HepG2 (cell line): Measurements from ENCODE around the gene METTL6. TPM values are rescaled to one million over a fixed set of nuclear protein-coding genes. Genes with fewer than 3 reads are reported as not detected.

Source experiments
- ATAC-seq: fragments of 200-7000 bp; cut with Tn5 transposase; 3 replicates; pipeline ENCODE4 v1.9.1; 2020; ENCODE audit warnings: mild to moderate bottlenecking, moderate library complexity
- BruUV-seq: library from RNA; stranded (reverse); fragments of 400-500 nt; replicated peaks from 2 replicates; lab custom pipeline; 2021; lab: Mats Ljungman, UMichigan
- CTCF ChIA-PET: fragments of 300-600 bp; formaldehyde crosslinking; extraction: SDS; loops from one replicate; lab custom pipeline; 2021; ENCODE audit warnings: low total read pairs, inconsistent platforms, low intra/inter-chr PET ratio; lab: Yijun Ruan, JAX
- POLR2A ChIA-PET: fragments of 350-600 bp; sonication (Branson Sonifier 250); formaldehyde crosslinking; loops from one replicate; lab custom pipeline; 2020; ENCODE audit warnings: antibody characterized with exemption, inconsistent platforms; lab: Yijun Ruan, JAX
- DNase-seq: peaks from one replicate; pipeline ENCODE4 v3.0.0-alpha.2; 2015; ENCODE audit warnings: low spot score
- FAIRE-seq: peaks from 3 replicates; lab custom pipeline; 2011; peaks lifted over from hg19 to GRCh38; lab: Jason Lieb, UNC
- H2AFZ ChIP-seq: one replicate; pipeline ENCODE4 v1.6.1; 2011; ENCODE audit warnings: low read length, inconsistent platforms
- H3K27ac ChIP-seq: fragments of 300-600 bp; 3 replicates; pipeline ENCODE4 v1.8.0; 2011; ENCODE audit warnings: mixed run types, mild to moderate bottlenecking, mixed read lengths, low read length, inconsistent platforms; ENCODE audit not compliant: insufficient read depth; ENCODE audit errors: extremely low read length
- H3K27me3 ChIP-seq, 2 experiments: fragments of 200-600 bp in 1 of 2; 2 replicates in 1 of 2; 3 replicates in 1 of 2; pipeline versions ENCODE4 v1.6.0 to v1.8.0; 2011; ENCODE audit warnings: low read length in 2 of 2, mild to moderate bottlenecking in 2 of 2, moderate library complexity in 2 of 2, inconsistent platforms in 1 of 2; ENCODE audit not compliant: insufficient read depth in 2 of 2, control insufficient read depth in 1 of 2
- H3K36me3 ChIP-seq, 2 experiments: fragments of 200-600 bp in 1 of 2; replicated peaks in 1 of 2; 2 replicates in 1 of 2; 3 replicates in 1 of 2; pipeline versions ENCODE4 v1.5.1 to v1.8.0; 2011; ENCODE audit warnings: low read length in 2 of 2, inconsistent platforms in 1 of 2; ENCODE audit not compliant: insufficient read depth in 2 of 2, control insufficient read depth in 1 of 2
- H3K4me1 ChIP-seq: 2 replicates; pipeline ENCODE4 v1.5.1; 2012; ENCODE audit warnings: low read length, inconsistent platforms; ENCODE audit not compliant: insufficient read depth
- H3K4me2 ChIP-seq: 2 replicates; pipeline ENCODE4 v1.6.0; 2011; ENCODE audit warnings: low read depth, low read length, inconsistent platforms
- H3K4me3 ChIP-seq, 3 experiments: fragments of 200-600 bp in 1 of 3; sonication (generic), shearing (Covaris generic) in 1 of 3; replicated peaks in 1 of 3; 2 replicates each; pipeline ENCODE4 v1.5.1; 2011 to 2016; ENCODE audit warnings: low read length in 3 of 3, inconsistent platforms in 2 of 3, low read depth in 2 of 3, mild to moderate bottlenecking in 2 of 3, control low read depth in 1 of 3, mixed read lengths in 1 of 3; ENCODE audit not compliant: insufficient read depth in 1 of 3
- H3K79me2 ChIP-seq: one replicate; pipeline ENCODE4 v1.6.1; 2011; ENCODE audit warnings: low read length, inconsistent platforms; ENCODE audit not compliant: insufficient read depth
- H3K9ac ChIP-seq: 2 replicates; pipeline ENCODE4 v1.6.0; 2011; ENCODE audit warnings: mild to moderate bottlenecking, low read depth, low read length, inconsistent platforms; ENCODE audit not compliant: insufficient read depth
- H3K9me3 ChIP-seq: 2 replicates; pipeline ENCODE4 v1.5.1; 2012; ENCODE audit warnings: mild to moderate bottlenecking, low read length
- H4K20me1 ChIP-seq: 2 replicates; pipeline ENCODE4 v1.6.0; 2011; ENCODE audit warnings: inconsistent platforms, mild to moderate bottlenecking, low read length, moderate library complexity; ENCODE audit not compliant: insufficient read depth
- ATAD3A ChIP-seq: sonication (generic); formaldehyde crosslinking; IDR thresholded peaks from 2 replicates; pipeline ENCODE4 v1.4.0; 2020; ENCODE audit warnings: missing genetic modification reagents
- ETV6 ChIP-seq: sonication (generic); formaldehyde crosslinking; conservative IDR thresholded peaks from 2 replicates; pipeline ENCODE4 v1.4.0; 2020; ENCODE audit warnings: missing genetic modification reagents
- GATAD2A ChIP-seq: IDR thresholded peaks from 2 replicates; pipeline ENCODE4 v1.6.1; 2016
- HDAC6 ChIP-seq: fragments of 200-600 bp; sonication (generic); IDR thresholded peaks from 2 replicates; pipeline ENCODE4 v1.7.0; 2017; ENCODE audit warnings: mild to moderate bottlenecking, antibody characterized with exemption, low read length, low read depth
- PHF5A ChIP-seq: IDR thresholded peaks from one replicate; pipeline ENCODE4 v1.6.1; 2018; ENCODE audit warnings: low read depth, missing genetic modification reagents; ENCODE audit not compliant: unreplicated experiment
- RBM39 ChIP-seq: fragments of 200-400 bp; formaldehyde crosslinking; IDR thresholded peaks from one replicate; pipeline ENCODE4 v1.6.1; 2018; ENCODE audit warnings: antibody characterized with exemption, mild to moderate bottlenecking, low read depth, low read length; ENCODE audit not compliant: poor library complexity, severe bottlenecking
- SRSF4 ChIP-seq: fragments of 200-400 bp; formaldehyde crosslinking; IDR thresholded peaks from one replicate; pipeline ENCODE4 v1.6.1; 2018; ENCODE audit warnings: mild to moderate bottlenecking, low read depth, low read length, moderate library complexity; ENCODE audit not compliant: poor library complexity, severe bottlenecking
- ZKSCAN5 ChIP-seq: sonication (generic); formaldehyde crosslinking; IDR thresholded peaks from 2 replicates; pipeline ENCODE4 v1.5.1; 2020; ENCODE audit warnings: mild to moderate bottlenecking, missing genetic modification reagents
- ZNF746 ChIP-seq: sonication (generic); formaldehyde crosslinking; IDR thresholded peaks from 2 replicates; pipeline ENCODE4 v1.8.0; 2022; ENCODE audit warnings: mild to moderate bottlenecking, missing genetic modification reagents
- ZNF780A ChIP-seq: sonication (generic); formaldehyde crosslinking; IDR thresholded peaks from 2 replicates; pipeline ENCODE4 v1.8.0; 2022; ENCODE audit warnings: mild to moderate bottlenecking, missing genetic modification reagents, moderate library complexity
- WGBS: methylation state at CpG from one replicate; pipeline ENCODE4 v1.1.6; 2017; ENCODE audit warnings: low lambda C conversion rate; 5-methylcytosine and 5-hydroxymethylcytosine counted together
- in situ Hi-C: cut with HindIII; loops from 2 replicates; pipeline ENCODE4 v1.10.0; 2017; ENCODE audit warnings: low pct_unique_long_range_greater_than_20kb; ENCODE audit not compliant: extremely low pct_ligation_motif_present
- intact Hi-C: fragments of 100-400 bp; cut with micrococcal nuclease; formaldehyde crosslinking; loops from one replicate; pipeline ENCODE4 v1.10.0; 2022; ENCODE audit not compliant: unreplicated experiment
- polyA plus RNA-seq, 8 experiments: library from polyadenylated mRNA; depleted of rRNA in 3 of 8; stranded (reverse) in 7 of 8; unstranded in 1 of 8; fragments of >200 nt; fragmentation: Illumina TruSeq in 4 of 8; extraction: Trizol in 4 of 8; gene quantifications; 2 replicates each; pipeline versions ENCODE4 v1.2.1 to v1.2.3, GENCODE V29; 2011 to 2016; ENCODE audit warnings: low read depth in 4 of 8, missing spikeins in 1 of 8, mixed read lengths in 1 of 8; ENCODE audit not compliant: insufficient read depth in 1 of 8
- total RNA-seq, 5 experiments: library from RNA; depleted of rRNA; stranded (reverse); fragments of >200 nt; fragmentation: Illumina TruSeq; extraction: Trizol; gene quantifications; 2 replicates each; pipeline ENCODE4 v1.2.3, GENCODE V29; 2016; ENCODE audit warnings: low read depth in 1 of 5
- TF ChIP-seq, protein P1 (sequence below): sonication (generic); formaldehyde crosslinking; IDR thresholded peaks from 2 replicates; pipeline ENCODE4 v1.5.0; 2020; ENCODE audit warnings: mild to moderate bottlenecking, missing genetic modification reagents

Gene METTL6
- total and polyA plus RNA-seq, 2 of the 13 experiments (the other 11 are each of a cell fraction or from before 2014, with no cell fraction given), result 17.2 to 29.4 TPM

- no peak for ATAC-seq
- ChIA-PET POLR2A (no interaction called here), CTCF (no interaction called here)
- intact Hi-C loops (no loop called here), in situ Hi-C loops (loop anchor here (10.0 kb wide), 1 partner anchor 270 kb away; no protein-coding TSS in a partner anchor)
- Histone ChIP-seq H3K4me3 (no peak overlapping the region), H3K9me3 (no peaks in the 10 kb centered on the region; the same call in 1 of the 2 replicates), H3K9ac (no peak overlapping the region), H3K27ac (no peak overlapping the region), H3K79me2 (no peaks in the 10 kb centered on the region), H4K20me1 (no peaks in the 10 kb centered on the region), H3K4me2 (no peak overlapping the region), H3K4me1 (0 out of 2 replicates have a peak, but pooled peaks cover 5% of the 10 kb centered on the region), H3K36me3 (no peaks in the 10 kb centered on the region), H2AFZ (no peak overlapping the region), H3K27me3 (no peaks in the 10 kb centered on the region)
- TF ChIP-seq ZKSCAN5, result no peak
- TF ChIP-seq PHF5A (CRISPR knock-in tag), result no peak
- BruUV-seq, result no TSS peak
- WGBS, result 72% methylated on average over 4 of the region's 4 CpGs
- FAIRE-seq, result no peak
- DNase-seq, result no peak
Measured at GRCh38 chr3:15384510-15385237, 42.7 kb downstream of the METTL6 start.

- CTCF ChIA-PET, result no interaction called here
- BruUV-seq, result no TSS peak
- Histone ChIP-seq H4K20me1 (no peaks in the 10 kb centered on the region), H3K4me2 (no peak overlapping the region), H2AFZ (no peak overlapping the region), H3K9ac (no peak overlapping the region), H3K4me3 (no peak overlapping the region), H3K27me3 (no peaks in the 10 kb centered on the region), H3K4me1 (peaks cover 10% of the 10 kb centered on the region; the same call in 1 of the 2 replicates), H3K79me2 (no peaks in the 10 kb centered on the region), H3K9me3 (no peaks in the 10 kb centered on the region; the same call in 1 of the 2 replicates), H3K36me3 (no peaks in the 10 kb centered on the region), H3K27ac (no peak overlapping the region)
- FAIRE-seq (no peak), DNase-seq (no peak), ATAC-seq (no peak)
- POLR2A ChIA-PET, result no interaction called here
- TF ChIP-seq SRSF4 (no peak), HDAC6 (no peak), ATAD3A (CRISPR knock-in tag) (no peak), RBM39 (no peak), ETV6 (CRISPR knock-in tag) (no peak), GATAD2A (no peak), ZNF780A (CRISPR knock-in tag) (no peak), ZNF746 (no peak)
- TF ChIP-seq, protein P1, sequence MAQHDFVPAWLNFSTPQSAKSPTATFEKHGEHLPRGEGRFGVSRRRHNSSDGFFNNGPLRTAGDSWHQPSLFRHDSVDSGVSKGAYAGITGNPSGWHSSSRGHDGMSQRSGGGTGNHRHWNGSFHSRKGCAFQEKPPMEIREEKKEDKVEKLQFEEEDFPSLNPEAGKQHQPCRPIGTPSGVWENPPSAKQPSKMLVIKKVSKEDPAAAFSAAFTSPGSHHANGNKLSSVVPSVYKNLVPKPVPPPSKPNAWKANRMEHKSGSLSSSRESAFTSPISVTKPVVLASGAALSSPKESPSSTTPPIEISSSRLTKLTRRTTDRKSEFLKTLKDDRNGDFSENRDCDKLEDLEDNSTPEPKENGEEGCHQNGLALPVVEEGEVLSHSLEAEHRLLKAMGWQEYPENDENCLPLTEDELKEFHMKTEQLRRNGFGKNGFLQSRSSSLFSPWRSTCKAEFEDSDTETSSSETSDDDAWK (CRISPR knock-in tag), result no peak
- in situ Hi-C loops, result loop anchor here (10.0 kb wide), 1 partner anchor 268 kb away; no protein-coding TSS in a partner anchor
- intact Hi-C loops, result no loop called here
- WGBS, result 20% methylated on average over 3 of the region's 3 CpGs
Measured at GRCh38 chr3:15382405-15382923, 44.9 kb downstream of the METTL6 start.
